NT2/D1 (cell line): ENCODE results near the gene SRP54.

Source experiments
- DNase-seq: peaks from one replicate; pipeline ENCODE4 v3.0.0-alpha.2; 2011; ENCODE audit warnings: low read depth, low spot score
- H3K27me3 ChIP-seq: 2 replicates; pipeline ENCODE4 v1.6.0; 2011; ENCODE audit warnings: mild to moderate bottlenecking; ENCODE audit not compliant: insufficient read length, insufficient read depth
- H3K36me3 ChIP-seq: 2 replicates; pipeline ENCODE4 v1.6.1; 2011; ENCODE audit warnings: mild to moderate bottlenecking, low read length, mixed read lengths; ENCODE audit not compliant: insufficient read depth, insufficient read length
- H3K4me1 ChIP-seq: 2 replicates; pipeline ENCODE4 v1.5.1; 2011; ENCODE audit not compliant: insufficient read depth, insufficient read length
- H3K4me3 ChIP-seq: 2 replicates; pipeline ENCODE4 v1.5.1; 2011; ENCODE audit warnings: low read depth; ENCODE audit not compliant: insufficient read length
- H3K9ac ChIP-seq: 2 replicates; pipeline ENCODE4 v1.6.0; 2011; ENCODE audit warnings: low read depth; ENCODE audit not compliant: insufficient read length
- H3K9me3 ChIP-seq: 2 replicates; pipeline ENCODE4 v1.5.1; 2011; ENCODE audit warnings: mild to moderate bottlenecking, low read length; ENCODE audit not compliant: insufficient read depth
- SUZ12 ChIP-seq: IDR thresholded peaks from 2 replicates; pipeline ENCODE4 v1.6.1; 2011; ENCODE audit not compliant: insufficient read length, insufficient read depth; ENCODE audit errors: extremely low read depth
- YY1 ChIP-seq: IDR thresholded peaks from 2 replicates; pipeline ENCODE4 v1.6.1; 2011; ENCODE audit not compliant: insufficient read length, insufficient read depth
- ZNF274 ChIP-seq: IDR thresholded peaks from 2 replicates; pipeline ENCODE4 v1.6.1; 2011; ENCODE audit warnings: mild to moderate bottlenecking, low read depth, low read length

The SRP54 gene

DNA sequence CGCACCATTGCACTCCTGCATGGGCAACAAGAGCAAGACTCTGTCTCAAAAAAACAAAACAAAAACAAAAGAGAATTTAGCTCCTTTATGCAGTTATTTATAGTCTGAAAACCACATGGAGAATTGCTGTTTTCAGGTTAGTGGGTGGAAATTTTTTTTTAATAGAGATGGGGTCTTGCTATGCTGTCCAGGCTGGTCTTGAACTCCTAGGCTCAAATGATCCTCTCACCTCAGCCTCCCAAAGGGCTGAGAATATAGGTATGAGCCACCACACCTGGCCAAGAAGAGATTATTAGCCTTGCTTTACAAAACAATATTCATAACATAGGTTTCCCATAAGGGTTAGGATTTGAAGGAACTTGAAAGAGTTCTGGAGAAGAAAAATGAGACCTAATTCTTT, 12.1 kb upstream of the SRP54 start:
- Histone ChIP-seq H3K36me3 (peaks cover 3% of the 10 kb centered on the region), H3K4me1 (no peaks in the 10 kb centered on the region), H3K9me3 (no peaks in the 10 kb centered on the region), H3K27me3 (no peaks in the 10 kb centered on the region), H3K9ac (no peak overlapping the region), H3K4me3 (no peak overlapping the region)
- TF ChIP-seq SUZ12 (no peak), ZNF274 (no peak), YY1 (no peak)
- DNase-seq, result no peak

DNA sequence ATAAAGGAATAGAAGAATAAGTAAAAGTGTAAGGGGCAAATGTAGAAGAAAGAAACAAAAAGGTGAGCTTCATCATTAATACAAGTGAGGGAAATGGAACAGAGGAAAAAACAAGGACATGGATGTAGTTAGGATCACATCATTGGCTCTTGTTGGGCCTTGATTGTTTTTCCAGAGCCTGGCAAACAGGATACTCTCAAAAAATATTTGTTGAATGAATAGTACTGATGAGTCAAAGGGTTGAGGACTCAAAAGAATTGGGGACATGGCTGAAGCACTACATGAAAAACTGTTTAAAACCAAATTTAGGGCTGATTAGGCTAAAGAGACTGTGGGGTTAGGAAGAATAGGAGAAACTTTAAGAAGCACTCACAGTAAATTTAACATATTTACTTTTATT, 11.4 kb upstream of the SRP54 start:
- no peak for DNase-seq
- H3K36me3 ChIP-seq, result no peaks in the 10 kb centered on the region
- H3K9ac ChIP-seq, result no peak overlapping the region
- no peaks in the 10 kb centered on the region for H3K27me3 ChIP-seq
- H3K4me1 ChIP-seq, result no peaks in the 10 kb centered on the region
- no peak overlapping the region for H3K4me3 ChIP-seq
- TF ChIP-seq YY1, result no peak
- no peak for TF ChIP-seq SUZ12
- H3K9me3 ChIP-seq, result no peaks in the 10 kb centered on the region

DNA sequence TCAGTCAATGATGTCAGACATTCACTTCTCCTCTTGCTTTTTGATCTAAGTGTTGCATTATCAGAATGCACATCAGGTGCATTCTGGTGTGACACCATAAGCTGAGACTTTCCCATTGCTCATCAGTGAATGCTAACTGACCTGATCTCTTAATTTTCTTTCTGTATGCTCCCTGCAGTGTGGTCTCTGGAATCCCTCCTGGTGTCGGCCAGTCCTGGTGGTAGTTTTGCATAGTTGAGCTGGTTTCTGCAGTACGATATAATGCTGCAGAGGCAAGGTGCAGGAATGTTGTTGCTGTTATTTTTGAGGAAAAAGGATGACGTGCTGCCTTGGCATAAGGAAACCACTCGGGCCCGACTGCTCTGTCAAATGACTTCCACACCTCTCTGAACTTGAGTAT, 11.0 kb upstream of the SRP54 start:
- H3K9me3 ChIP-seq, result no peaks in the 10 kb centered on the region
- no peak for TF ChIP-seq YY1
- no peak for TF ChIP-seq ZNF274
- TF ChIP-seq SUZ12, result no peak
- DNase-seq, result no peak
- H3K9ac ChIP-seq, result no peak overlapping the region
- H3K27me3 ChIP-seq, result no peaks in the 10 kb centered on the region
- H3K4me3 ChIP-seq, result no peak overlapping the region
- H3K4me1 ChIP-seq, result no peaks in the 10 kb centered on the region
- no peaks in the 10 kb centered on the region for H3K36me3 ChIP-seq

DNA sequence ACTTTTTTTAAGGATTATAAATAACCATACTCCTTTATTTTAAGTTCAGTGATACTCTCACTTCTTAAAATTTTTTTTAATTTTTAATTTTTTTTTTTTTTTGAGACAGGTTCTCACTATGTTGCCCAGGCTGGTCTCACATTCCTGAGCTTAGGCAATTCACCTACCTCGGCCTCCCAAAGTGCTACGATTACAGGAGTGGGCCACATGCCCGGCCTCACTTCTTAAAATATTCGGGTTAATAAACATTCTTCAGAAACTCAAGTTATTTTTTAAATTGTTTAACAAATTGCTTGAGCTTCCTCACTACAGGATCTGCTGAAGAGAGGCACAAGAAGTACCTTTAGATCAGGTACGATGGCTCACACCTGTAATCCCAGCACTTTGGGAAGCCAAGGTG, 4.3 kb upstream of the SRP54 start:
- no peaks in the 10 kb centered on the region for H3K27me3 ChIP-seq
- H3K4me3 ChIP-seq, result no peak overlapping the region
- no peak for DNase-seq
- no peak overlapping the region for H3K9ac ChIP-seq
- TF ChIP-seq YY1, result no peak
- no peak for TF ChIP-seq ZNF274
- no peak for TF ChIP-seq SUZ12
- H3K9me3 ChIP-seq, result no peaks in the 10 kb centered on the region
- H3K36me3 ChIP-seq, result no peaks in the 10 kb centered on the region
- H3K4me1 ChIP-seq, result peaks cover 2% of the 10 kb centered on the region

DNA sequence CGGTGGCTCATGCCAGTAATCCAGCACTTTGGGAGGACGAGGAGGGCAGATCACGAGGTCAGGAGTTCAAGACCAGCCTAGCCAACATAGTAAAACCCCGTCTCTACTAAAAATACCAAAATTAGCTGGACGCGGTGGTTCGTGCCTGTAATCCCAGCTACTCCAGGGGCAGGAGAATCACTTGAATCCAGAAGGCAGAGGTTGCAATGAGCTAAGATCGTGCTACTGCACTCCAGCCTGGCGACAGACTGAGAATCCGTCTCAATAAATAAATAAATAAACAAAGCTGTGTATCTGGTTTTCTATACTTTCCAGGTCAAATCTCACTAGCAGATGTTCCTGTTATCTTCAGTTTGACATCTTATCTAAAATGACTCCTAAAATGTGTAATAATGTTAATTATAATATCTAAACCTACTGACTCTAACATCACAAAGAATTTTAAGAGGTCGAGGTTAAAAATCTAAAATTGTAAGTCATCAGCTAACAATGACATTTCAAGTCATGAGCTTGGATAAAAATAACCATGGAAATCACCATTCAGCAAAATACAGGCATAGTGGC, 2.4 kb upstream of the SRP54 start:
- Histone ChIP-seq H3K27me3 (no peaks in the 10 kb centered on the region), H3K4me1 (peaks cover 2% of the 10 kb centered on the region), H3K9me3 (no peaks in the 10 kb centered on the region), H3K36me3 (peaks cover 2% of the 10 kb centered on the region), H3K4me3 (peak overlapping the region; percentile 73), H3K9ac (no peak overlapping the region)
- no peak for DNase-seq
- TF ChIP-seq ZNF274, result no peak
- TF ChIP-seq YY1, result no peak
- TF ChIP-seq SUZ12, result no peak

DNA sequence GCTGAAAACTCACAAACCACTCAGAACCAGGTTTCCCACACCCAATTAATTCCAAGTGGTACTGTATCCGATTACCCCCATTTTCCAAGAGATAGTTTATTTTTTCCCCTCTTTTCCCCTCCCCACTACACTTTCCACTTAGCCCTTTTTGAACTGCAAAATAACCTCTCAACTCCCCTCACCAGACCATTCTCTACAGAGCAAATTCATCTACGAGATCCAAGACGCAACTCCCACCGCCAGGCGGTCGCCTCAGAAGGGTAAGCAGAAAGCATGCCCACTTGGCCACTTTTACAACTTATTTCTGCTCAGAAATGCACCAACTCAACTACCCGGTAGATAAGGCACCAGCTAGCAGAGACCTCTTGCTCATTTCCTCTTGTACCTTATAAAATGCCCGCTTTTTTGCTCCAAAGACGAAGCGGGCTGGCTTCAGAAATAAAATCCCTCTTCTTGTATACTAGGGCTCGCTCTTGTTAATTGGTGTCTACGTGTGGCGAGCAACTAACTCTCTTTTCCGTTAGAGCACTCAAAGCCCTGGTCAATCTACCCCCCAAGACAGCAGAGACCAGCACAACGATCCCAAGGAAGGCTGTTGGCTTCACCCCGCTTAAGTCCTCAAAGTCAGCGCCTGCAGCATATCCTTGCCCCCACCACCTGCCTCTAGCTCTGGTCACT, 910 bp upstream of the SRP54 start:
- H3K36me3 ChIP-seq, result peaks cover 4% of the 10 kb centered on the region
- no peaks in the 10 kb centered on the region for H3K27me3 ChIP-seq
- H3K9me3 ChIP-seq, result no peaks in the 10 kb centered on the region
- H3K4me1 ChIP-seq, result peaks cover 2% of the 10 kb centered on the region
- no peak for DNase-seq
- peak overlapping the region; percentile 80 for H3K9ac ChIP-seq
- peak overlapping the region; percentile 73 for H3K4me3 ChIP-seq
- TF ChIP-seq YY1 (no peak), SUZ12 (no peak), ZNF274 (no peak)

DNA sequence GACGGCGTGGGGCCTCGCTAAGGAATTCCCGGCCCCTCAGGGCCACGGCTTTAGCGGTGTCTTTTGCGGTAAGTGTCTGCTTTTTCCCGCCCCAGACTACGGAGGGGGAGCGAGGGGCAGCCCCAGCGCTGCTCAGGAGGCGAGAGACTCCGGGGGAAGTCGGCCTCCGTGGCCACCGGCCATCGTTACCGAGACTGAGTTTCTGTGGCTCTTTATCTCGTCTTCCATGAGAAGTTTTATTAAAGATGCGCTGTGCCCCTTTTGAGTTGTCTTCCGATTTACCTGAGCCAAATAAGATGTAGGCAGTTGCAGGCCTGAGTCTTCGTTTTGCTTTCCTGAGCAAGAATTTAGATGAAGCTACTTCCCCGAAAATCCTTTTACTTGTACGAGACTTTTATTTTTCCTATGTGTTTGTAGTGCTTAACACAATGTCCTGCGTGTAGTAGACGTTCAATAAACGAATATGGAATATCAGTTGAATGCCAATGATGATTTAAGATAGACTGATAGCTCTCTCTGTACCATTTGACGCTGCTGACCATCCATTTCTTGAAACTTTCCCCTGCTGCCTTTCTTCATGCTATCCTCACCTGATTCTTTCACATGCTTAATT, 462 bp downstream of the SRP54 start:
- peaks cover 4% of the 10 kb centered on the region for H3K36me3 ChIP-seq
- H3K27me3 ChIP-seq, result no peaks in the 10 kb centered on the region
- peak overlapping the region; percentile 87 for H3K9ac ChIP-seq
- H3K4me1 ChIP-seq, result peaks cover 2% of the 10 kb centered on the region
- peak overlapping the region; percentile 73 for H3K4me3 ChIP-seq
- DNase-seq, result no peak
- no peaks in the 10 kb centered on the region for H3K9me3 ChIP-seq
- no peak for TF ChIP-seq SUZ12
- no peak for TF ChIP-seq ZNF274
- no peak for TF ChIP-seq YY1
